PC-3 (cell line): ENCODE measurements around the gene RBPJ. TPM values are rescaled to one million over a fixed set of nuclear protein-coding genes. Genes with fewer than 3 reads are reported as not detected.

Source experiments
- ATAC-seq: fragments of 200-7000 bp; cut with Tn5 transposase; 2 replicates; pipeline ENCODE4 v1.9.1; 2020; ENCODE audit warnings: mild to moderate bottlenecking, moderate library complexity
- BruUV-seq: library from RNA; stranded (reverse); fragments of 400-500 nt; replicated peaks from 2 replicates; lab custom pipeline; 2021; lab: Mats Ljungman, UMichigan
- CTCF ChIA-PET: fragments of 300-600 bp; sonication (Branson Sonifier 250); formaldehyde crosslinking; loops from one replicate; lab custom pipeline; 2022; ENCODE audit warnings: antibody characterized with exemption; lab: Charles Lee
- POLR2A ChIA-PET: fragments of 300-600 bp; sonication (Branson Sonifier 250); formaldehyde crosslinking; loops from one replicate; lab custom pipeline; 2022; ENCODE audit warnings: antibody characterized with exemption; ENCODE audit not compliant: unreplicated experiment; lab: Charles Lee
- DNase-seq: peaks from one replicate; pipeline ENCODE4 v3.0.0-alpha.2; 2015
- H2AFZ ChIP-seq: fragments of 300-600 bp; sonication (generic); 2 replicates; pipeline ENCODE4 v1.6.0; 2016; ENCODE audit warnings: antibody characterized with exemption, low read length
- H3F3A ChIP-seq: fragments of 300-600 bp; sonication (generic); one replicate; pipeline ENCODE4 v1.6.0; 2017; ENCODE audit warnings: antibody characterized with exemption, low read length, control low read depth, mild to moderate bottlenecking; ENCODE audit not compliant: unreplicated experiment
- H3K27ac ChIP-seq: fragments of 300-600 bp; sonication (generic); 2 replicates; pipeline ENCODE4 v1.5.1; 2016; ENCODE audit warnings: mild to moderate bottlenecking, low read length
- H3K27me3 ChIP-seq: fragments of 300-600 bp; sonication (generic); 2 replicates; pipeline ENCODE4 v1.6.1; 2016; ENCODE audit warnings: low read length, mixed read lengths
- H3K36me3 ChIP-seq: fragments of 300-600 bp; sonication (generic); 2 replicates; pipeline ENCODE4 v1.6.1; 2016; ENCODE audit warnings: low read depth, mixed run types, low read length, mixed read lengths
- H3K4me1 ChIP-seq: fragments of 300-600 bp; sonication (generic); 2 replicates; pipeline ENCODE4 v1.5.1; 2016; ENCODE audit warnings: low read length; ENCODE audit not compliant: insufficient read depth
- H3K4me2 ChIP-seq: fragments of 300-600 bp; sonication (generic); 2 replicates; pipeline ENCODE4 v1.6.0; 2016; ENCODE audit warnings: low read length
- H3K4me3 ChIP-seq: fragments of 300-600 bp; sonication (generic); 2 replicates; pipeline ENCODE4 v1.5.1; 2016; ENCODE audit warnings: mild to moderate bottlenecking, low read length, mixed read lengths
- H3K79me2 ChIP-seq: fragments of 300-600 bp; sonication (generic); 2 replicates; pipeline ENCODE4 v1.6.1; 2017; ENCODE audit warnings: low read length, mixed read lengths
- H3K9ac ChIP-seq: fragments of 300-600 bp; sonication (generic); 2 replicates; pipeline ENCODE4 v1.6.0; 2016; ENCODE audit warnings: mild to moderate bottlenecking, low read length
- H3K9me2 ChIP-seq: fragments of 300-600 bp; sonication (generic); replicated peaks from 2 replicates; pipeline ENCODE4 v1.6.1; 2016; ENCODE audit warnings: mixed run types, low read length, mixed read lengths
- H3K9me3 ChIP-seq: fragments of 300-600 bp; sonication (generic); 2 replicates; pipeline ENCODE4 v1.6.1; 2016; ENCODE audit warnings: low read length, mixed read lengths
- H4K20me1 ChIP-seq: fragments of 300-600 bp; sonication (generic); 2 replicates; pipeline ENCODE4 v1.6.1; 2016; ENCODE audit warnings: low read length, mixed read lengths
- CTCF ChIP-seq: fragments of 300-600 bp; sonication (generic); conservative IDR thresholded peaks from 2 replicates; pipeline ENCODE4 v1.5.1; 2017; ENCODE audit warnings: antibody characterized with exemption, low read depth, mild to moderate bottlenecking, low read length
- EZH2 ChIP-seq: fragments of 300-600 bp; sonication (generic); IDR thresholded peaks from one replicate; pipeline ENCODE4 v1.6.1; 2017; ENCODE audit warnings: antibody characterized with exemption, mild to moderate bottlenecking, low read length; ENCODE audit not compliant: unreplicated experiment
- EZH2phosphoT487 ChIP-seq: fragments of 300-600 bp; sonication (generic); IDR thresholded peaks from 2 replicates; pipeline ENCODE4 v1.6.1; 2018; ENCODE audit warnings: mild to moderate bottlenecking, antibody characterized with exemption, low read length, borderline replicate concordance
- intact Hi-C: fragments of 100-400 bp; cut with micrococcal nuclease; formaldehyde crosslinking; loops from 2 replicates; pipeline ENCODE4 v1.9.0; 2023
- total RNA-seq: library from RNA; depleted of rRNA; stranded (reverse); fragments of >200 nt; gene quantifications from 2 replicates; pipeline ENCODE4 v1.2.3, GENCODE V29; 2014

Gene RBPJ
- total RNA-seq, 1 experiment from 2014 or later: 39.1 TPM

GRCh38 chr4:26384380-26385057 lies 63.7 kb downstream of the RBPJ start:
- Histone ChIP-seq H3K9me3 (no peaks in the 10 kb centered on the region), H2AFZ (no peak overlapping the region), H3K4me3 (no peak overlapping the region), H3K9ac (no peak overlapping the region), H3K27me3 (no peaks in the 10 kb centered on the region), H3K27ac (no peak overlapping the region), H3F3A (no peaks in the 10 kb centered on the region), H3K79me2 (peaks cover 49% of the 10 kb centered on the region), H4K20me1 (0 out of 2 replicates have a peak, but pooled peaks cover 5% of the 10 kb centered on the region), H3K4me1 (peaks cover 9% of the 10 kb centered on the region), H3K9me2 (no peaks in the 10 kb centered on the region), H3K36me3 (peaks cover 5% of the 10 kb centered on the region; the same call in 1 of the 2 replicates), H3K4me2 (no peak overlapping the region)
- TF ChIP-seq EZH2phosphoT487: no peak
- TF ChIP-seq EZH2: no peak
- no peak for TF ChIP-seq CTCF
- DNase-seq (no peak), ATAC-seq (no peak)
- intact Hi-C loops: no loop called here
- ChIA-PET POLR2A (no interaction called here), CTCF (no interaction called here)
- no TSS peak for BruUV-seq

- H3K27me3 ChIP-seq: no peaks in the 10 kb centered on the region
- H3K9ac ChIP-seq: no peak overlapping the region
- H3K9me3 ChIP-seq: no peaks in the 10 kb centered on the region
- H3K4me2 ChIP-seq: no peak overlapping the region
- H3K27ac ChIP-seq: no peak overlapping the region
- H3K79me2 ChIP-seq: peaks cover 38% of the 10 kb centered on the region
- intact Hi-C loops: no loop called here
- H4K20me1 ChIP-seq: 0 out of 2 replicates have a peak, but pooled peaks cover 5% of the 10 kb centered on the region
- peaks cover 9% of the 10 kb centered on the region for H3K4me1 ChIP-seq
- no peak overlapping the region for H3K4me3 ChIP-seq
- no peak overlapping the region for H2AFZ ChIP-seq
- no TSS peak for BruUV-seq
- DNase-seq (no peak), ATAC-seq (no peak)
- ChIA-PET POLR2A (no interaction called here), CTCF (interaction anchor here (1.4 kb wide), 1 partner anchor 55 kb away, joined by 4 read pairs; no protein-coding TSS in a partner anchor)
- TF ChIP-seq CTCF: no peak
- TF ChIP-seq EZH2phosphoT487: no peak
- TF ChIP-seq EZH2: no peak
- peaks cover 15% of the 10 kb centered on the region; the same call in 1 of the 2 replicates for H3K36me3 ChIP-seq
- H3F3A ChIP-seq: no peaks in the 10 kb centered on the region
- H3K9me2 ChIP-seq: no peaks in the 10 kb centered on the region
Measured at GRCh38 chr4:26385690-26386089, 64.9 kb downstream of the RBPJ start.

GRCh38 chr4:26386386-26386785 lies 65.6 kb downstream of the RBPJ start:
- Histone ChIP-seq H3K79me2 (peaks cover 32% of the 10 kb centered on the region), H3K4me3 (no peak overlapping the region), H2AFZ (no peak overlapping the region), H3F3A (no peaks in the 10 kb centered on the region), H3K36me3 (peaks cover 15% of the 10 kb centered on the region; the same call in 1 of the 2 replicates), H3K4me2 (no peak overlapping the region), H4K20me1 (0 out of 2 replicates have a peak, but pooled peaks cover 5% of the 10 kb centered on the region), H3K9ac (no peak overlapping the region), H3K27me3 (no peaks in the 10 kb centered on the region), H3K4me1 (peaks cover 9% of the 10 kb centered on the region), H3K9me2 (no peaks in the 10 kb centered on the region), H3K27ac (no peak overlapping the region), H3K9me3 (no peaks in the 10 kb centered on the region)
- CTCF ChIA-PET: interaction anchor here (1.4 kb wide), 1 partner anchor 56 kb away, joined by 4 read pairs; no protein-coding TSS in a partner anchor
- BruUV-seq: no TSS peak
- POLR2A ChIA-PET: no interaction called here
- ATAC-seq: no peak
- intact Hi-C loops: no loop called here
- TF ChIP-seq EZH2: no peak
- TF ChIP-seq CTCF: no peak
- no peak for TF ChIP-seq EZH2phosphoT487
- no peak for DNase-seq
